Upper lobe of left lung (tissue), 4 donors: ENCODE data around the gene SERGEF.

ENCODE experiments used
- CTCF ChIP-seq, 6 experiments: fragments of 450-650 bp in 4 of 6; fragments of 200-600 bp in 2 of 6; sonication (generic) in 2 of 6; IDR thresholded peaks; one replicate each; pipeline ENCODE4 v1.5.1; 2016 to 2019; ENCODE audit warnings: antibody characterized with exemption in 6 of 6
- EP300 ChIP-seq, 4 donors: sonication (generic); formaldehyde crosslinking; IDR thresholded peaks; one replicate each; pipeline ENCODE4 v1.5.1; 2017; ENCODE audit warnings: antibody characterized with exemption in 4 of 4, control low read depth in 2 of 4
- POLR2A ChIP-seq, 4 donors: fragments of 450-650 bp; IDR thresholded peaks; one replicate each; pipeline ENCODE4 v1.5.1; 2016 to 2017; ENCODE audit warnings: antibody characterized with exemption in 4 of 4, mild to moderate bottlenecking in 2 of 4
- POLR2AphosphoS5 ChIP-seq, 2 donors: sonication (generic); formaldehyde crosslinking; IDR thresholded peaks; one replicate each; pipeline ENCODE4 v1.5.1; 2017; ENCODE audit warnings: antibody characterized with exemption in 2 of 2

DNA sequence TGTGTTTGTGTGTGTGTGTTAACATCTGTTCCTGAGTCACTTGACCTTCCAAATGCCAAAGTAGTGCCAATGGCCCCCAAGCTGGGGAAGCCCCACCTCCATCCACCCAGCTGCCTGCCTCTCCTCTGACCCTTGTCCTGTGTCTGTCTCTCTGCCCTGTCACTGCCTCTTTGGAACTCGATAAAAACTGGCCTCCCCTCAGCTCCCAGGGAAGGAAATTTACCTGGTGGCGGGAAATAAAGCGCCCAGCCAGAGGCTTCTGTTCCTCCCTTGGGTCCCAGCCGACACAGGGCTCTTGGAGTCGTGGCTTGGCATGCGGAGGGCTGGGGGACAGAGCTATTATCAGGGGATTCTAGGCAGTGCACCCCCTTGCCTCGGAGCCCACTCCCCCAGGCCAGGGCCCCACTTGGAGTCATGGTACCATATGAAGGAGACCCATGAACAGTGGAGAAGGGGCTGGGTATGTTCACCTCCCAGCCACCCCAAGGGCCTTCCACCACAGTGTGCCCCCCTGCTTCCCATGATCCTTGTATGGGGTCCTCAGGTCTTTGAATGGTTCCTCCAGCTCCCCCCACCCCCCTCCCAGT, 272.1 kb downstream of the SERGEF start:
- TF ChIP-seq CTCF (IDR thresholded peaks at IDR 0.05) (no peak), POLR2A (IDR thresholded peaks at IDR 0.05) (no peak), POLR2AphosphoS5 (IDR thresholded peaks at IDR 0.05) (no peak), EP300 (IDR thresholded peaks at IDR 0.05) (no peak)
